Testis (tissue), 3 donors: ENCODE results near the gene ADAD2. TPM values are rescaled to one million over a fixed set of nuclear protein-coding genes. Genes with fewer than 3 reads are reported as not detected.
"Not testable (repeated sequence)": the region's sequence is repeated elsewhere in the genome, so short reads cannot be mapped to it uniquely, and the experiment has no call there.

ENCODE experiments used
- DNase-seq: peaks from one replicate; pipeline ENCODE4 v3.0.0-alpha.2; 2019
- H3K27ac ChIP-seq, 2 donors: fragments of 200-600 bp; sonication (generic); one replicate each; pipeline ENCODE4 v1.5.1; 2019
- H3K27me3 ChIP-seq: fragments of 200-600 bp; sonication (generic); one replicate; pipeline ENCODE4 v1.5.1; 2019
- H3K36me3 ChIP-seq: fragments of 200-600 bp; sonication (generic); one replicate; pipeline ENCODE4 v1.5.1; 2017; ENCODE audit warnings: low read depth; ENCODE audit errors: missing control alignments
- H3K4me1 ChIP-seq: fragments of 200-600 bp; sonication (generic); one replicate; pipeline ENCODE4 v1.5.1; 2019
- H3K4me3 ChIP-seq, 2 donors: fragments of 200-600 bp; sonication (generic); one replicate each; pipeline ENCODE4 v1.5.1; 2017 to 2019
- H3K9me3 ChIP-seq: fragments of 200-600 bp; sonication (generic); one replicate; pipeline ENCODE4 v1.5.1; 2017
- CTCF ChIP-seq, 3 experiments: fragments of 450-650 bp in 2 of 3; fragments of 200-600 bp in 1 of 3; sonication (generic) in 1 of 3; IDR thresholded peaks; one replicate each; pipeline ENCODE4 v1.5.1; 2016 to 2019; ENCODE audit warnings: antibody characterized with exemption in 3 of 3, mild to moderate bottlenecking in 2 of 3, moderate library complexity in 1 of 3
- POLR2A ChIP-seq: fragments of 450-650 bp; IDR thresholded peaks from one replicate; pipeline ENCODE4 v1.6.1; 2017; ENCODE audit warnings: antibody characterized with exemption, mild to moderate bottlenecking, moderate library complexity
- WGBS, 2 donors: methylation state at CpG; one replicate each; pipeline ENCODE4 v1.1.5; 2018; 5-methylcytosine and 5-hydroxymethylcytosine counted together
- intact Hi-C: fragments of 100-400 bp; cut with DNase I; formaldehyde crosslinking; loops from one replicate; pipeline ENCODE4 v1.15.1; 2023; ENCODE audit warnings: low total_unique reads
- polyA plus RNA-seq: library from polyadenylated mRNA; stranded (reverse); fragments of 350-450 nt; fragmentation: Illumina TruSeq; extraction: RNeasy Lipid Tissue Mini Kit (QIAGEN cat#74804); gene quantifications from one replicate; pipeline ENCODE4 v1.2.3, GENCODE V29; 2014; ENCODE audit warnings: low read depth, low replicate concordance; ENCODE audit not compliant: insufficient read depth
- total RNA-seq, 2 donors: library from RNA; depleted of rRNA; stranded (reverse); fragments of >200 nt; gene quantifications; one replicate each; pipeline ENCODE4 v1.2.3, GENCODE V29; 2016

Gene ADAD2
- total and polyA plus RNA-seq, 3 donors from 2014 or later, result 98.4 to 174 (median 133) TPM

DNA sequence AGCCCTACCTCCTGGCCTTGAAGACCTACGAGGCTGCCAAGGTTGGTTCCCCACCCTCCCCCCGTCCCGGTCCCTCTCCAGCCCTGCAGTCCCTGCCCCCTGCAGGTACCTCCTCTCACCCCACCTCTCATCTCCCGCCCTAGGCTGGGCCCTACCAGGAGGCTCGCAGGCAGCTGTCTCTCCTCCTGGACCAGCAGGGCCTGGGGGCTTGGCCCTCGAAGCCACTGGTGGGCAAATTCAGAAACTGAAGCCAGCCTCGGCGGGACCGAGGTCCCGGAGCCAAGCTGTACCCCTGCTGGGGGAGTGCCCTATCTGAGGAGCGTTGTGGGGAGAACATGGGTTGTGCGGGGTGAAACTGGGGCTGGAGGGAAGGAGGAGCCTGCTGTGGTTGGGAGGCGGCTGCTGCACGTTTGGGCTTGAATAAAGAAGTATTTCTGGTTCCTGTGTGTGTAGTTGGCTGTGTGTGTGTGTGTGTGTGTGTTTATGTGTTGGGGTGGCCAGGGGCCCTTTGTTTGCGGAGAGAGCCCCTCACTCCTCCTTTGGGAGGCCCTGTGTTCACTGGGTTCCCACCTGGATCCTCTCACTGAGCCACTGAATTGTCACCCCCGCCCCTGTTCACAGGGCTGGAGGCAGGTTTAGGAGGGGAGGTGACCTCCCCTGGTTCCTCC, 5.9 kb downstream of the ADAD2 start:
- no peak for DNase-seq
- Histone ChIP-seq H3K27ac (no peak overlapping the region), H3K4me1 (no peaks in the 10 kb centered on the region), H3K4me3 (no peak overlapping the region), H3K36me3 (no peaks in the 10 kb centered on the region), H3K9me3 (no peaks in the 10 kb centered on the region), H3K27me3 (no peaks in the 10 kb centered on the region)
- TF ChIP-seq POLR2A (no peak), CTCF (IDR thresholded peaks at IDR 0.05) (no peak)
- intact Hi-C loops, result no loop called here
- WGBS, 2 donors, result 65 to 84% methylated on average over 14 to 16 of the region's 16 CpGs

- Histone ChIP-seq H3K4me3 (no peak overlapping the region), H3K27ac (no peak overlapping the region), H3K36me3 (no peaks in the 10 kb centered on the region), H3K4me1 (no peaks in the 10 kb centered on the region), H3K27me3 (no peaks in the 10 kb centered on the region), H3K9me3 (no peaks in the 10 kb centered on the region)
- no peak for DNase-seq
- intact Hi-C loops, result no loop called here
- 92 to 98% methylated on average over 8 to 14 of the region's 14 CpGs for WGBS, 2 donors
- no peak for TF ChIP-seq CTCF (IDR thresholded peaks at IDR 0.05)
- no peak for TF ChIP-seq POLR2A
These were observed 6.6 kb downstream of the ADAD2 start for GRCh38 chr16:84197466-84198128.

- Histone ChIP-seq H3K36me3 (no peaks in the 10 kb centered on the region), H3K9me3 (no peaks in the 10 kb centered on the region), H3K27ac (no peak overlapping the region), H3K27me3 (no peaks in the 10 kb centered on the region), H3K4me1 (no peaks in the 10 kb centered on the region), H3K4me3 (no peak overlapping the region)
- DNase-seq, result no peak
- 74 to 78% methylated on average over 10 of the region's 10 CpGs for WGBS, 2 donors
- TF ChIP-seq CTCF (IDR thresholded peaks at IDR 0.05) (no peak), POLR2A (no peak)
- intact Hi-C loops, result no loop called here
These were observed 7.4 kb downstream of the ADAD2 start for GRCh38 chr16:84198401-84198800.

- intact Hi-C loops, result no loop called here
- no peaks in the 10 kb centered on the region for H3K36me3 ChIP-seq
- H3K27me3 ChIP-seq, result no peaks in the 10 kb centered on the region
- no peaks in the 10 kb centered on the region for H3K4me1 ChIP-seq
- no peak for TF ChIP-seq CTCF (IDR thresholded peaks at IDR 0.05)
- TF ChIP-seq POLR2A, result no peak
- DNase-seq, result no peak
- H3K27ac ChIP-seq, result no peak overlapping the region
- no peaks in the 10 kb centered on the region for H3K9me3 ChIP-seq
- H3K4me3 ChIP-seq, result no peak overlapping the region
- WGBS, 2 donors, result 65 to 77% methylated on average over 13 of the region's 13 CpGs
These were observed 8.1 kb downstream of the ADAD2 start for GRCh38 chr16:84199097-84199496.

- intact Hi-C loops, result no loop called here
- TF ChIP-seq CTCF (IDR thresholded peaks at IDR 0.05) (no peak), POLR2A (no peak)
- no peak overlapping the region for H3K4me3 ChIP-seq
- WGBS, 2 donors, result 64 to 77% methylated on average over 10 of the region's 10 CpGs
- H3K27me3 ChIP-seq, result no peaks in the 10 kb centered on the region
- H3K27ac ChIP-seq, result no peak overlapping the region
- H3K4me1 ChIP-seq, result no peaks in the 10 kb centered on the region
- no peak for DNase-seq
- H3K9me3 ChIP-seq, result no peaks in the 10 kb centered on the region
- no peaks in the 10 kb centered on the region for H3K36me3 ChIP-seq
These were observed 8.9 kb downstream of the ADAD2 start for GRCh38 chr16:84199861-84200260.

DNA sequence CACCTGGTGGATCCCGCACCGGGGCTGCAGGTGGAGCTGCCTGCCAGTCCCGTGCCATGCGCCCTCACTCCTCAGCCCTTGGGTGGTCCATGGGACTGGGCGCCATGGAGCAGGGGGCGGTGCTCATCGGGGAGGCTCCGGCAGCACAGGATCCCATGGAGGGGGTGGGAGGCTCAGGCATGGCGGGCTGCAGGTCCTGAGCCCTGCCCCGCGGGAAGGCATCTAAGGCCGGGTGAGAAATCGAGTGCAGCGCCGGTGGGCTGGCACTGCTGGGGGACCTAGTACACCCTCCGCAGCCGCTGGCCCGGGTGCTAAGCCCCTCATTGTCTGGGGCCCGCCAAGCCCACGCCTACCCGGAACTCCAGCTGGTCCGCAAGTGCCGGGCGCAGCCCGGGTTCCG, 13.6 kb downstream of the ADAD2 start:
- WGBS, 2 donors, result 67 to 79% methylated on average over 1 to 26 of the region's 26 CpGs
- intact Hi-C loops, DNase-seq: not testable (repeated sequence)

GRCh38 chr16:84205123-84205522, 14.2 kb downstream of the ADAD2 start:
- WGBS, 2 donors, result 74 to 84% methylated on average over 6 of the region's 6 CpGs
- intact Hi-C loops, DNase-seq, H3K36me3 ChIP-seq, H3K9me3 ChIP-seq, H3K27ac ChIP-seq, H3K4me1 ChIP-seq, H3K27me3 ChIP-seq: not testable (repeated sequence)
- peak overlapping the region; percentile 5 to 36 for H3K4me3 ChIP-seq

More for the DNA sequence above, 13.6 kb downstream of the ADAD2 start:
- H3K4me3 ChIP-seq, result peak overlapping the region; percentile 5 to 36
- not testable (repeated sequence) for H3K36me3 ChIP-seq, H3K27me3 ChIP-seq, H3K27ac ChIP-seq, H3K4me1 ChIP-seq, H3K9me3 ChIP-seq
